ENCODE measurements around the gene CTSL.

The CTSL gene

GRCh38 chr9:87750726-87751125, 24.8 kb downstream of the CTSL start:
- no peak for TF ChIP-seq SNAI2 (CRISPR knock-in tag; IDR thresholded peaks at IDR 0.05)
- no peak for TF ChIP-seq OSR1 (CRISPR knock-in tag; IDR thresholded peaks at IDR 0.05)
- TF ChIP-seq ZC3H10 (CRISPR knock-in tag; IDR thresholded peaks at IDR 0.05): no peak
- TF ChIP-seq ZNF8 (CRISPR knock-in tag; IDR thresholded peaks at IDR 0.05): no peak
- TF ChIP-seq GLIS3 (CRISPR knock-in tag; IDR thresholded peaks at IDR 0.05): no peak
- no peak for TF ChIP-seq BACH2 (CRISPR knock-in tag; IDR thresholded peaks at IDR 0.05; ENCODE audit: borderline replicate concordance)
- TF ChIP-seq, protein P1, sequence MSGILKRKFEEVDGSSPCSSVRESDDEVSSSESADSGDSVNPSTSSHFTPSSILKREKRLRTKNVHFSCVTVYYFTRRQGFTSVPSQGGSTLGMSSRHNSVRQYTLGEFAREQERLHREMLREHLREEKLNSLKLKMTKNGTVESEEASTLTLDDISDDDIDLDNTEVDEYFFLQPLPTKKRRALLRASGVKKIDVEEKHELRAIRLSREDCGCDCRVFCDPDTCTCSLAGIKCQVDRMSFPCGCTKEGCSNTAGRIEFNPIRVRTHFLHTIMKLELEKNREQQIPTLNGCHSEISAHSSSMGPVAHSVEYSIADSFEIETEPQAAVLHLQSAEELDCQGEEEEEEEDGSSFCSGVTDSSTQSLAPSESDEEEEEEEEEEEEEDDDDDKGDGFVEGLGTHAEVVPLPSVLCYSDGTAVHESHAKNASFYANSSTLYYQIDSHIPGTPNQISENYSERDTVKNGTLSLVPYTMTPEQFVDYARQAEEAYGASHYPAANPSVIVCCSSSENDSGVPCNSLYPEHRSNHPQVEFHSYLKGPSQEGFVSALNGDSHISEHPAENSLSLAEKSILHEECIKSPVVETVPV (CRISPR knock-in tag; IDR thresholded peaks at IDR 0.05): no peak
- TF ChIP-seq ZNF70 (CRISPR knock-in tag; IDR thresholded peaks at IDR 0.05): no peak
- no peak for TF ChIP-seq ZNF565 (CRISPR knock-in tag; conservative IDR thresholded peaks at IDR 0.05; ENCODE audit: low read depth)
- no peak for TF ChIP-seq ISL1 (CRISPR knock-in tag; IDR thresholded peaks at IDR 0.05)
- no peak for TF ChIP-seq PPARA (CRISPR knock-in tag; IDR thresholded peaks at IDR 0.05; ENCODE audit: borderline replicate concordance)
- TF ChIP-seq TOX (CRISPR knock-in tag; IDR thresholded peaks at IDR 0.05; ENCODE audit: borderline replicate concordance): no peak
- no peak for ATAC-seq

DNA sequence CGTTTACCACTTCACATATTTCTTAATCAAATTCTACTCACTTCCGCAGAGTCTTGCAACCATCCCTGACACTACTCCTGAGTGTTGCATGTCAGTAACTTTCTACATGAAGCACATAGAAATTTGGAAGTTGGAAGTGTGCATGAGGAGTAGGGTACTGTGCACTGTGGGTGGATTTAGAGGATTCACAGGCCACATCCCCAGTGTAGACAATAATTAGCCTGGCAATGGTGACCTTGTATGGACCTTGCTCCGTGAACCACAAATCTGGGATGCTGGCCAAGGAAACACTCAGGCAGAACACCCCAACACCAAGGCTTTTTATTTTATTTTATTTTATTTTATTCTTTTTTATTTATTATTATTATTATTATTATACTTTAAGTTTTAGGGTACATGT, 25.5 kb downstream of the CTSL start:
- TF ChIP-seq ESRRG (CRISPR knock-in tag; IDR thresholded peaks at IDR 0.05): no peak
- TF ChIP-seq ZFP30 (CRISPR knock-in tag; IDR thresholded peaks at IDR 0.05): no peak
- no peak for TF ChIP-seq PPARA (CRISPR knock-in tag; IDR thresholded peaks at IDR 0.05; ENCODE audit: borderline replicate concordance)
- TF ChIP-seq TOX (CRISPR knock-in tag; IDR thresholded peaks at IDR 0.05; ENCODE audit: borderline replicate concordance): no peak
- no peak for TF ChIP-seq TCF4 (CRISPR knock-in tag; IDR thresholded peaks at IDR 0.05; ENCODE audit: borderline replicate concordance)
- TF ChIP-seq ARNTL (CRISPR knock-in tag; IDR thresholded peaks at IDR 0.05; ENCODE audit: borderline replicate concordance, low read depth): no peak
- TF ChIP-seq RARB (CRISPR knock-in tag; IDR thresholded peaks at IDR 0.05): no peak
- TF ChIP-seq ZNF8 (CRISPR knock-in tag; IDR thresholded peaks at IDR 0.05): no peak
- TF ChIP-seq ZFP3 (CRISPR knock-in tag; IDR thresholded peaks at IDR 0.05): no peak
- TF ChIP-seq ZNF70 (CRISPR knock-in tag; IDR thresholded peaks at IDR 0.05): no peak
- no peak for TF ChIP-seq PATZ1 (CRISPR knock-in tag; IDR thresholded peaks at IDR 0.05; ENCODE audit: borderline replicate concordance)
- TF ChIP-seq, protein P1 (CRISPR knock-in tag; IDR thresholded peaks at IDR 0.05): no peak
- TF ChIP-seq CREB5 (CRISPR knock-in tag; IDR thresholded peaks at IDR 0.05; ENCODE audit: low read depth): no peak
- no peak for TF ChIP-seq SNAI2 (CRISPR knock-in tag; IDR thresholded peaks at IDR 0.05)
- TF ChIP-seq, protein P2, sequence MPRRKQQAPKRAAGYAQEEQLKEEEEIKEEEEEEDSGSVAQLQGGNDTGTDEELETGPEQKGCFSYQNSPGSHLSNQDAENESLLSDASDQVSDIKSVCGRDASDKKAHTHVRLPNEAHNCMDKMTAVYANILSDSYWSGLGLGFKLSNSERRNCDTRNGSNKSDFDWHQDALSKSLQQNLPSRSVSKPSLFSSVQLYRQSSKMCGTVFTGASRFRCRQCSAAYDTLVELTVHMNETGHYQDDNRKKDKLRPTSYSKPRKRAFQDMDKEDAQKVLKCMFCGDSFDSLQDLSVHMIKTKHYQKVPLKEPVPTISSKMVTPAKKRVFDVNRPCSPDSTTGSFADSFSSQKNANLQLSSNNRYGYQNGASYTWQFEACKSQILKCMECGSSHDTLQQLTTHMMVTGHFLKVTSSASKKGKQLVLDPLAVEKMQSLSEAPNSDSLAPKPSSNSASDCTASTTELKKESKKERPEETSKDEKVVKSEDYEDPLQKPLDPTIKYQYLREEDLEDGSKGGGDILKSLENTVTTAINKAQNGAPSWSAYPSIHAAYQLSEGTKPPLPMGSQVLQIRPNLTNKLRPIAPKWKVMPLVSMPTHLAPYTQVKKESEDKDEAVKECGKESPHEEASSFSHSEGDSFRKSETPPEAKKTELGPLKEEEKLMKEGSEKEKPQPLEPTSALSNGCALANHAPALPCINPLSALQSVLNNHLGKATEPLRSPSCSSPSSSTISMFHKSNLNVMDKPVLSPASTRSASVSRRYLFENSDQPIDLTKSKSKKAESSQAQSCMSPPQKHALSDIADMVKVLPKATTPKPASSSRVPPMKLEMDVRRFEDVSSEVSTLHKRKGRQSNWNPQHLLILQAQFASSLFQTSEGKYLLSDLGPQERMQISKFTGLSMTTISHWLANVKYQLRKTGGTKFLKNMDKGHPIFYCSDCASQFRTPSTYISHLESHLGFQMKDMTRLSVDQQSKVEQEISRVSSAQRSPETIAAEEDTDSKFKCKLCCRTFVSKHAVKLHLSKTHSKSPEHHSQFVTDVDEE (CRISPR knock-in tag; IDR thresholded peaks at IDR 0.05): no peak
- no peak for TF ChIP-seq ZNF565 (CRISPR knock-in tag; conservative IDR thresholded peaks at IDR 0.05; ENCODE audit: low read depth)
- no peak for TF ChIP-seq OSR1 (CRISPR knock-in tag; IDR thresholded peaks at IDR 0.05)

DNA sequence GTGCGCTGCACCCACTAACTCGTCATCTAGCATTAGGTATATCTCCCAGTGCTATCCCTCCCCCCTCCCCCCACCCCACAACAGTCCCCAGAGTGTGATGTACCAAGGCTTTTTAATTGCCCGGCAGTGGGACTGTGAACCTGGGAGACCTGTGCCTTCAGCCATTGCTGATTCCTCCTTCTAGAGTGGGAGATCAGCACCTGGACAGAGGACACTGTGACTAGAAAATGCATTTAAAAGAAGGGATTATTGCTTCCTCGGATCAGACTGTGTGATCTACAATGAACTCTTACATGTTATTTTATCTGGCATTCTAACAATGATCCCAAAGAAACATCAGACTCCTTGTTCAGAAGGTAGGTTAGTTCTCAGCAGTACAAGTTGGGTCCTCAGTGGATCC, 25.9 kb downstream of the CTSL start:
- no peak for ATAC-seq
- TF ChIP-seq TCF4 (CRISPR knock-in tag; IDR thresholded peaks at IDR 0.05; ENCODE audit: borderline replicate concordance) (no peak), OSR1 (CRISPR knock-in tag; IDR thresholded peaks at IDR 0.05) (no peak), SNAI2 (CRISPR knock-in tag; IDR thresholded peaks at IDR 0.05) (no peak), ZFP30 (CRISPR knock-in tag; IDR thresholded peaks at IDR 0.05) (no peak), ZNF8 (CRISPR knock-in tag; IDR thresholded peaks at IDR 0.05) (no peak), TOX (CRISPR knock-in tag; IDR thresholded peaks at IDR 0.05; ENCODE audit: borderline replicate concordance) (no peak), PPARA (CRISPR knock-in tag; IDR thresholded peaks at IDR 0.05; ENCODE audit: borderline replicate concordance) (no peak), PATZ1 (CRISPR knock-in tag; IDR thresholded peaks at IDR 0.05; ENCODE audit: borderline replicate concordance) (no peak), CSDC2 (CRISPR knock-in tag; IDR thresholded peaks at IDR 0.05) (no peak)
- TF ChIP-seq, protein P2 (CRISPR knock-in tag; IDR thresholded peaks at IDR 0.05): no peak

More for the DNA sequence above, 25.5 kb downstream of the CTSL start:
- ATAC-seq: no peak
